ENCODE data around the gene SLC9A7. TPM values are rescaled to one million over a fixed set of nuclear protein-coding genes. Genes with fewer than 3 reads are reported as not detected.

Gene SLC9A7
- total and polyA plus RNA-seq, 2 of the 13 experiments (the other 11 are each of a cell fraction or from before 2014, with no cell fraction given) = 5.8 to 7.2 TPM

DNA sequence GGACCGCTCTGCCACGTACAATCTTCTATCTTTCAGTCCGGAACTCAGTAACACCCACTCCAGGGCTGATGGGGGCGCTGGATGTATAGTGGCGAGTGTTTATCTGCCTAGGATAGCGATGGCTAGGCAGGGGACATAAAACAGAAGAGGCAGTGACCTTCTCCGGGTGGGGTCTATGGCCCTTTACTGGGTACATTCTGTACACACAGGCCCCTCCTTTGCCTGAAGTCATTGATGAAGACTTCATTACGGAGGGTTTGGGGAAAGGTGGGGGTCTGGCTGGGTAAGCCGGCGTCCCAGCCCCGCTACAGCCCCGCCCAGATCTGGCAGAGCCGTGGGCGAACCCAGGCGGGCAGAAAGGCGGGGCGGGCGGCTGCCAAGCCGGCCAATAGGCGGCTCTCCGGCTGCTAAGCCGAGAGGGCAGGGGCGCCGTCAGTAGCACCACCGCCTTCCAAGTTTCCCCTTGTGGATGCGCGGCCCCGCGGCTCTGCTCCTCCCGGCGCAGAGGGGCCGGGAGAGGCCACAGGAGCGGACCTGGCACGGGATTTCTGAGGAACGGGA, 185.5 kb downstream of the SLC9A7 start, which contains the start of gene CHST7 (continued):
- peak; percentile 44 for TF ChIP-seq HNRNPK (IDR thresholded peaks at IDR 0.05; ENCODE audit: low read depth, low read length, poor library complexity, severe bottlenecking)
- TF ChIP-seq, protein P1, sequence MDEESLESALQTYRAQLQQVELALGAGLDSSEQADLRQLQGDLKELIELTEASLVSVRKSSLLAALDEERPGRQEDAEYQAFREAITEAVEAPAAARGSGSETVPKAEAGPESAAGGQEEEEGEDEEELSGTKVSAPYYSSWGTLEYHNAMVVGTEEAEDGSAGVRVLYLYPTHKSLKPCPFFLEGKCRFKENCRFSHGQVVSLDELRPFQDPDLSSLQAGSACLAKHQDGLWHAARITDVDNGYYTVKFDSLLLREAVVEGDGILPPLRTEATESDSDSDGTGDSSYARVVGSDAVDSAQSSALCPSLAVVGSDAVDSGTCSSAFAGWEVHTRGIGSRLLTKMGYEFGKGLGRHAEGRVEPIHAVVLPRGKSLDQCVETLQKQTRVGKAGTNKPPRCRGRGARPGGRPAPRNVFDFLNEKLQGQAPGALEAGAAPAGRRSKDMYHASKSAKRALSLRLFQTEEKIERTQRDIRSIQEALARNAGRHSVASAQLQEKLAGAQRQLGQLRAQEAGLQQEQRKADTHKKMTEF (CRISPR knock-in tag; IDR thresholded peaks at IDR 0.05) = 0 out of 2 replicates have a peak, but pooled peaks have one; percentile 11
- no peak for TF ChIP-seq PAX8 (CRISPR knock-in tag; IDR thresholded peaks at IDR 0.05; ENCODE audit: borderline replicate concordance)
- no peak for TF ChIP-seq ZNF883 (CRISPR knock-in tag; IDR thresholded peaks at IDR 0.05; ENCODE audit: not compliant biosample characterization)
- 0 out of 2 replicates have a peak, but pooled peaks have one; percentile 8 for TF ChIP-seq ZNF431 (CRISPR knock-in tag; IDR thresholded peaks at IDR 0.05; ENCODE audit: borderline replicate concordance, low read depth)
- no peak for TF ChIP-seq FOSL1 (CRISPR knock-in tag; IDR thresholded peaks at IDR 0.05; ENCODE audit: borderline replicate concordance)
- TF ChIP-seq RELA (CRISPR knock-in tag; IDR thresholded peaks at IDR 0.05) = no peak
- TF ChIP-seq NPAS2 (CRISPR knock-in tag; IDR thresholded peaks at IDR 0.05; ENCODE audit: borderline replicate concordance) = no peak
- TF ChIP-seq, protein P2, sequence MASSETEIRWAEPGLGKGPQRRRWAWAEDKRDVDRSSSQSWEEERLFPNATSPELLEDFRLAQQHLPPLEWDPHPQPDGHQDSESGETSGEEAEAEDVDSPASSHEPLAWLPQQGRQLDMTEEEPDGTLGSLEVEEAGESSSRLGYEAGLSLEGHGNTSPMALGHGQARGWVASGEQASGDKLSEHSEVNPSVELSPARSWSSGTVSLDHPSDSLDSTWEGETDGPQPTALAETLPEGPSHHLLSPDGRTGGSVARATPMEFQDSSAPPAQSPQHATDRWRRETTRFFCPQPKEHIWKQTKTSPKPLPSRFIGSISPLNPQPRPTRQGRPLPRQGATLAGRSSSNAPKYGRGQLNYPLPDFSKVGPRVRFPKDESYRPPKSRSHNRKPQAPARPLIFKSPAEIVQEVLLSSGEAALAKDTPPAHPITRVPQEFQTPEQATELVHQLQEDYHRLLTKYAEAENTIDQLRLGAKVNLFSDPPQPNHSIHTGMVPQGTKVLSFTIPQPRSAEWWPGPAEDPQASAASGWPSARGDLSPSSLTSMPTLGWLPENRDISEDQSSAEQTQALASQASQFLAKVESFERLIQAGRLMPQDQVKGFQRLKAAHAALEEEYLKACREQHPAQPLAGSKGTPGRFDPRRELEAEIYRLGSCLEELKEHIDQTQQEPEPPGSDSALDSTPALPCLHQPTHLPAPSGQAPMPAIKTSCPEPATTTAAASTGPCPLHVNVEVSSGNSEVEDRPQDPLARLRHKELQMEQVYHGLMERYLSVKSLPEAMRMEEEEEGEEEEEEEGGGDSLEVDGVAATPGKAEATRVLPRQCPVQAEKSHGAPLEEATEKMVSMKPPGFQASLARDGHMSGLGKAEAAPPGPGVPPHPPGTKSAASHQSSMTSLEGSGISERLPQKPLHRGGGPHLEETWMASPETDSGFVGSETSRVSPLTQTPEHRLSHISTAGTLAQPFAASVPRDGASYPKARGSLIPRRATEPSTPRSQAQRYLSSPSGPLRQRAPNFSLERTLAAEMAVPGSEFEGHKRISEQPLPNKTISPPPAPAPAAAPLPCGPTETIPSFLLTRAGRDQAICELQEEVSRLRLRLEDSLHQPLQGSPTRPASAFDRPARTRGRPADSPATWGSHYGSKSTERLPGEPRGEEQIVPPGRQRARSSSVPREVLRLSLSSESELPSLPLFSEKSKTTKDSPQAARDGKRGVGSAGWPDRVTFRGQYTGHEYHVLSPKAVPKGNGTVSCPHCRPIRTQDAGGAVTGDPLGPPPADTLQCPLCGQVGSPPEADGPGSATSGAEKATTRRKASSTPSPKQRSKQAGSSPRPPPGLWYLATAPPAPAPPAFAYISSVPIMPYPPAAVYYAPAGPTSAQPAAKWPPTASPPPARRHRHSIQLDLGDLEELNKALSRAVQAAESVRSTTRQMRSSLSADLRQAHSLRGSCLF (CRISPR knock-in tag; IDR thresholded peaks at IDR 0.05; ENCODE audit: borderline replicate concordance) = no peak
- TF ChIP-seq NFAT5 (CRISPR knock-in tag; IDR thresholded peaks at IDR 0.05) = no peak
- peak; percentile 62 for TF ChIP-seq CTCF (CRISPR knock-in tag; IDR thresholded peaks at IDR 0.05)
- TF ChIP-seq HOXA7 (CRISPR knock-in tag; IDR thresholded peaks at IDR 0.05) = no peak
- no peak for TF ChIP-seq ZNF460 (CRISPR knock-in tag; IDR thresholded peaks at IDR 0.05; ENCODE audit: borderline replicate concordance)
- no peak for TF ChIP-seq RCOR2 (CRISPR knock-in tag; IDR thresholded peaks at IDR 0.05)

Data from HepG2 (cell line).